DND-41 (cell line): ENCODE results near the gene ZNF134.
A peak's percentile ranks its signal among the peaks of the same experiment; 100 is the strongest.

ENCODE experiments used
- ATAC-seq: fragments of 200-7000 bp; cut with Tn5 transposase; 3 replicates; pipeline ENCODE4 v1.9.1; 2021; ENCODE audit warnings: low read depth; ENCODE audit not compliant: insufficient read depth
- DNase-seq: peaks from one replicate; pipeline ENCODE4 v3.0.0-alpha.2; 2020
- H2AFZ ChIP-seq: 2 replicates; pipeline ENCODE4 v1.6.0; 2012; ENCODE audit warnings: low read depth, low read length
- H3K27ac ChIP-seq: 2 replicates; pipeline ENCODE4 v1.5.1; 2012; ENCODE audit warnings: low read length, inconsistent platforms
- H3K27me3 ChIP-seq: fragments of 200-600 bp; sonication (generic); 2 replicates; pipeline ENCODE4 v1.6.0; 2012; ENCODE audit warnings: low read length, mild to moderate bottlenecking, inconsistent platforms; ENCODE audit not compliant: insufficient read depth, poor library complexity
- H3K36me3 ChIP-seq: 2 replicates; pipeline ENCODE4 v1.5.1; 2012; ENCODE audit warnings: low read length, inconsistent platforms; ENCODE audit not compliant: insufficient read depth
- H3K4me1 ChIP-seq: 2 replicates; pipeline ENCODE4 v1.5.1; 2012; ENCODE audit warnings: mild to moderate bottlenecking, low read length; ENCODE audit not compliant: insufficient read depth
- H3K4me2 ChIP-seq: 2 replicates; pipeline ENCODE4 v1.6.0; 2012; ENCODE audit warnings: mild to moderate bottlenecking, moderate library complexity, low read length, inconsistent platforms; ENCODE audit not compliant: insufficient read depth
- H3K4me3 ChIP-seq, 2 experiments: fragments of 200-600 bp in 1 of 2; shearing (Covaris generic) in 1 of 2; 2 replicates each; pipeline ENCODE4 v1.5.1; 2012 to 2016; ENCODE audit warnings: inconsistent platforms in 2 of 2, low read length in 2 of 2, mild to moderate bottlenecking in 2 of 2, low read depth in 1 of 2, moderate library complexity in 1 of 2
- H3K79me2 ChIP-seq: 2 replicates; pipeline ENCODE4 v1.6.0; 2012; ENCODE audit warnings: low read length, inconsistent platforms; ENCODE audit not compliant: insufficient read depth
- H3K9ac ChIP-seq: 2 replicates; pipeline ENCODE4 v1.6.0; 2012; ENCODE audit warnings: low read depth, mild to moderate bottlenecking, inconsistent platforms, low read length, moderate library complexity
- H3K9me3 ChIP-seq: 2 replicates; pipeline ENCODE4 v1.5.1; 2012; ENCODE audit warnings: low read length, moderate library complexity, mild to moderate bottlenecking, inconsistent platforms; ENCODE audit not compliant: insufficient read depth, severe bottlenecking
- H4K20me1 ChIP-seq: 2 replicates; pipeline ENCODE4 v1.6.0; 2012; ENCODE audit warnings: low read length; ENCODE audit not compliant: insufficient read depth
- CTCF ChIP-seq: IDR thresholded peaks from 2 replicates; pipeline ENCODE4 v1.5.1; 2012; ENCODE audit warnings: borderline replicate concordance, low read length, moderate library complexity, mild to moderate bottlenecking; ENCODE audit not compliant: poor library complexity, severe bottlenecking; ENCODE audit errors: extremely low read depth
- EZH2 ChIP-seq: IDR thresholded peaks from 3 replicates; pipeline ENCODE4 v1.6.1; 2012; ENCODE audit warnings: borderline replicate concordance, low read depth, mild to moderate bottlenecking, moderate library complexity, low read length, inconsistent platforms; ENCODE audit not compliant: severe bottlenecking

The ZNF134 gene

GRCh38 chr19:57623091-57623490 is 9.0 kb downstream of the ZNF134 start:
- no peak overlapping the region for H3K27ac ChIP-seq
- no peaks in the 10 kb centered on the region for H4K20me1 ChIP-seq
- ATAC-seq (no peak), DNase-seq (no peak)
- no peak overlapping the region for H3K4me2 ChIP-seq
- H2AFZ ChIP-seq, result no peak overlapping the region
- no peak overlapping the region for H3K4me3 ChIP-seq
- H3K9me3 ChIP-seq, result peaks cover 50% of the 10 kb centered on the region
- no peaks in the 10 kb centered on the region for H3K27me3 ChIP-seq
- H3K4me1 ChIP-seq, result no peaks in the 10 kb centered on the region
- peaks cover 49% of the 10 kb centered on the region for H3K79me2 ChIP-seq
- no peak overlapping the region for H3K9ac ChIP-seq
- TF ChIP-seq EZH2 (no peak), CTCF (no peak)
- peaks cover 66% of the 10 kb centered on the region for H3K36me3 ChIP-seq

GRCh38 chr19:57632987-57633831 is 19.2 kb downstream of the ZNF134 start, which contains the start of gene ZNF211:
Gene ZNF211 (plus strand): TSS chr19:57633168. CDS start chr19:57633347, 179 bp downstream.
- H3K27ac ChIP-seq, result peak within 1 kb of the TSS; percentile 73

GRCh38 chr19:57633832-57634131 is 19.7 kb downstream of the ZNF134 start:
- Histone ChIP-seq H2AFZ (peak overlapping the region; percentile 88), H3K4me2 (peak overlapping the region; percentile 92)

More at GRCh38 chr19:57632987-57633831, 19.2 kb downstream of the ZNF134 start, which contains the start of gene ZNF211:
- H3K9me3 ChIP-seq, result peaks cover 18% of the 10 kb centered on the region
- peak; percentile 99 for ATAC-seq
- peaks cover 49% of the 10 kb centered on the region for H3K36me3 ChIP-seq
- H3K9ac ChIP-seq, result peak within 1 kb of the TSS; percentile 77
- no peaks in the 10 kb centered on the region for H3K27me3 ChIP-seq
- peaks cover 21% of the 10 kb centered on the region for H3K79me2 ChIP-seq
- peak; percentile 94 for DNase-seq
- TF ChIP-seq CTCF (peak; percentile 37), EZH2 (no peak)
- peaks cover 26% of the 10 kb centered on the region for H3K4me1 ChIP-seq
- peak within 1 kb of the TSS; percentile 92 for H3K4me2 ChIP-seq
- no peaks in the 10 kb centered on the region for H4K20me1 ChIP-seq
- H2AFZ ChIP-seq, result peak within 1 kb of the TSS; percentile 88
- peak within 1 kb of the TSS; percentile 59 to 80; a peak in 3 of 4 replicates for H3K4me3 ChIP-seq

More at GRCh38 chr19:57633832-57634131, 19.7 kb downstream of the ZNF134 start:
- Histone ChIP-seq H3K4me3 (peak overlapping the region; percentile 59 to 80; a peak in 3 of 4 replicates), H3K9ac (peak overlapping the region; percentile 77), H3K27me3 (no peaks in the 10 kb centered on the region), H3K36me3 (peaks cover 55% of the 10 kb centered on the region), H3K27ac (peak overlapping the region; percentile 73; the same call in 1 of the 2 replicates), H4K20me1 (no peaks in the 10 kb centered on the region), H3K4me1 (peaks cover 26% of the 10 kb centered on the region), H3K9me3 (peaks cover 23% of the 10 kb centered on the region), H3K79me2 (peaks cover 21% of the 10 kb centered on the region)
- ATAC-seq (no peak), DNase-seq (no peak)
- no peak for TF ChIP-seq EZH2
- no peak for TF ChIP-seq CTCF
